OCI-LY3 (cell line): ENCODE data around the gene NMRK1.

Source experiments
- H2AFZ ChIP-seq: fragments of 200-600, 300-600 bp; shearing (Covaris generic); 2 replicates; pipeline ENCODE4 v1.6.0; 2014; ENCODE audit warnings: antibody characterized with exemption, low read depth, low read length
- H3K27ac ChIP-seq: fragments of 200-600, 300-600 bp; sonication (generic); 2 replicates; pipeline ENCODE4 v1.5.1; 2014; ENCODE audit warnings: mild to moderate bottlenecking, low read length, moderate library complexity, mixed read lengths
- H3K27me3 ChIP-seq: fragments of 200-600, 300-600 bp; sonication (generic); 2 replicates; pipeline ENCODE4 v1.6.1; 2014; ENCODE audit warnings: low read depth, low read length, mixed read lengths
- H3K36me3 ChIP-seq: fragments of 200-600, 300-600 bp; sonication (generic); replicated peaks from 2 replicates; pipeline ENCODE3; 2014; ENCODE audit warnings: low read depth, low read length, mixed read lengths
- H3K4me1 ChIP-seq: fragments of 300-600, 200-600 bp; sonication (generic); 2 replicates; pipeline ENCODE4 v1.6.1; 2014; ENCODE audit warnings: low read length, mixed read lengths
- H3K4me2 ChIP-seq: fragments of 200-600, 300-600 bp; sonication (generic); 2 replicates; pipeline ENCODE4 v1.6.1; 2014; ENCODE audit warnings: low read length, mixed read lengths
- H3K4me3 ChIP-seq: fragments of 300-600, 200-600 bp; sonication (generic); 2 replicates; pipeline ENCODE4 v1.5.1; 2014; ENCODE audit warnings: antibody characterized with exemption, mild to moderate bottlenecking, low read length, moderate library complexity
- H3K79me2 ChIP-seq: fragments of 300-600, 200-600 bp; shearing (Covaris generic); 2 replicates; pipeline ENCODE4 v1.6.1; 2014; ENCODE audit warnings: mild to moderate bottlenecking, low read length, mixed read lengths
- H3K9ac ChIP-seq: fragments of 300-600, 200-600 bp; shearing (Covaris generic); 2 replicates; pipeline ENCODE4 v1.6.0; 2014; ENCODE audit warnings: mild to moderate bottlenecking, low read length, moderate library complexity
- H3K9me3 ChIP-seq: fragments of 200-600, 300-600 bp; shearing (Covaris generic); 2 replicates; pipeline ENCODE4 v1.6.1; 2014; ENCODE audit warnings: low read length, mixed read lengths; ENCODE audit not compliant: insufficient read depth
- H4K20me1 ChIP-seq: fragments of 200-600, 300-600 bp; sonication (generic); 2 replicates; pipeline ENCODE4 v1.6.1; 2016; ENCODE audit warnings: low read length, mixed read lengths; ENCODE audit not compliant: insufficient read depth
- EZH2phosphoT487 ChIP-seq: fragments of 200-600 bp; shearing (Covaris generic); IDR thresholded peaks from 2 replicates; pipeline ENCODE4 v1.6.1; 2018; ENCODE audit warnings: antibody characterized with exemption, mixed run types, low read depth
- TF ChIP-seq, protein P1 (sequence below): fragments of 200-600, 300-600 bp; sonication (generic); IDR thresholded peaks from 2 replicates; pipeline ENCODE4 v1.5.1; 2014; ENCODE audit warnings: antibody characterized with exemption, low read length, low read depth

The NMRK1 gene

DNA sequence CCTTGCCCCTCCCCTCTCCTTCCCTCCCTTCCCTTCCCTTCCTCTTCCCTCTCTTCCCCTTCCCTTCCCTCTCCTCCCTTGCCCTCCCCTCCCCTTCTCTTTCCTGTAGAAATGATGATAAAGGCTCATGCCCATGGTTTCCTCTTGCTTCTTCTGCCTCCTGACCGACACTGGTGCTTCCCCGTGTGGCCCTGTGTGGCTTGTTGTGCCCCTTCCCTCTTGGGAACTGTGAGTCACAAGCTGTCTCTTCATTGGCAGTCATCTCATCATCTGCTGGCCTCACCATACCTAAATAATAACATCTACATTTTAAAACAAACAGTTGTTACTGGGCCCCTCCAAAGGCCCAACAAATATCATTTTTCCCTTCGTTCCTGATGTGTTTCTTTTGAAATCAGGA, 48.2 kb downstream of the NMRK1 start:
- Histone ChIP-seq H3K4me1 (no peaks in the 10 kb centered on the region), H4K20me1 (no peaks in the 10 kb centered on the region), H3K4me2 (no peak overlapping the region), H3K36me3 (no peaks in the 10 kb centered on the region), H3K27ac (no peak overlapping the region), H3K4me3 (no peak overlapping the region), H3K9me3 (no peaks in the 10 kb centered on the region), H2AFZ (no peak overlapping the region), H3K79me2 (no peaks in the 10 kb centered on the region), H3K27me3 (peaks cover 6% of the 10 kb centered on the region; the same call in 1 of the 2 replicates), H3K9ac (no peak overlapping the region)
- TF ChIP-seq, protein P1, sequence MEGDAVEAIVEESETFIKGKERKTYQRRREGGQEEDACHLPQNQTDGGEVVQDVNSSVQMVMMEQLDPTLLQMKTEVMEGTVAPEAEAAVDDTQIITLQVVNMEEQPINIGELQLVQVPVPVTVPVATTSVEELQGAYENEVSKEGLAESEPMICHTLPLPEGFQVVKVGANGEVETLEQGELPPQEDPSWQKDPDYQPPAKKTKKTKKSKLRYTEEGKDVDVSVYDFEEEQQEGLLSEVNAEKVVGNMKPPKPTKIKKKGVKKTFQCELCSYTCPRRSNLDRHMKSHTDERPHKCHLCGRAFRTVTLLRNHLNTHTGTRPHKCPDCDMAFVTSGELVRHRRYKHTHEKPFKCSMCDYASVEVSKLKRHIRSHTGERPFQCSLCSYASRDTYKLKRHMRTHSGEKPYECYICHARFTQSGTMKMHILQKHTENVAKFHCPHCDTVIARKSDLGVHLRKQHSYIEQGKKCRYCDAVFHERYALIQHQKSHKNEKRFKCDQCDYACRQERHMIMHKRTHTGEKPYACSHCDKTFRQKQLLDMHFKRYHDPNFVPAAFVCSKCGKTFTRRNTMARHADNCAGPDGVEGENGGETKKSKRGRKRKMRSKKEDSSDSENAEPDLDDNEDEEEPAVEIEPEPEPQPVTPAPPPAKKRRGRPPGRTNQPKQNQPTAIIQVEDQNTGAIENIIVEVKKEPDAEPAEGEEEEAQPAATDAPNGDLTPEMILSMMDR = no peak
- TF ChIP-seq EZH2phosphoT487 = no peak

GRCh38 chr9:75039009-75039408, 48.9 kb downstream of the NMRK1 start:
- H3K9ac ChIP-seq = no peak overlapping the region
- H3K4me1 ChIP-seq = peaks cover 1% of the 10 kb centered on the region; the same call in 1 of the 2 replicates
- H4K20me1 ChIP-seq = no peaks in the 10 kb centered on the region
- H3K4me2 ChIP-seq = no peak overlapping the region
- H3K27me3 ChIP-seq = peaks cover under 1% of the 10 kb centered on the region; the same call in 1 of the 2 replicates
- no peaks in the 10 kb centered on the region for H3K9me3 ChIP-seq
- H2AFZ ChIP-seq = no peak overlapping the region
- H3K27ac ChIP-seq = no peak overlapping the region
- no peaks in the 10 kb centered on the region for H3K36me3 ChIP-seq
- H3K4me3 ChIP-seq = no peak overlapping the region
- TF ChIP-seq EZH2phosphoT487 = no peak
- TF ChIP-seq, protein P1 = no peak
- H3K79me2 ChIP-seq = no peaks in the 10 kb centered on the region

GRCh38 chr9:75036793-75037192, 51.2 kb downstream of the NMRK1 start:
- H3K9ac ChIP-seq = no peak overlapping the region
- H2AFZ ChIP-seq = no peak overlapping the region
- TF ChIP-seq EZH2phosphoT487 = no peak
- TF ChIP-seq, protein P1 = no peak
- no peaks in the 10 kb centered on the region for H3K79me2 ChIP-seq
- no peaks in the 10 kb centered on the region for H4K20me1 ChIP-seq
- peaks cover 5% of the 10 kb centered on the region; the same call in 1 of the 2 replicates for H3K4me1 ChIP-seq
- peaks cover 4% of the 10 kb centered on the region; the same call in 1 of the 2 replicates for H3K27me3 ChIP-seq
- no peak overlapping the region for H3K4me2 ChIP-seq
- no peak overlapping the region for H3K4me3 ChIP-seq
- H3K36me3 ChIP-seq = no peaks in the 10 kb centered on the region
- H3K27ac ChIP-seq = no peak overlapping the region
- no peaks in the 10 kb centered on the region for H3K9me3 ChIP-seq

DNA sequence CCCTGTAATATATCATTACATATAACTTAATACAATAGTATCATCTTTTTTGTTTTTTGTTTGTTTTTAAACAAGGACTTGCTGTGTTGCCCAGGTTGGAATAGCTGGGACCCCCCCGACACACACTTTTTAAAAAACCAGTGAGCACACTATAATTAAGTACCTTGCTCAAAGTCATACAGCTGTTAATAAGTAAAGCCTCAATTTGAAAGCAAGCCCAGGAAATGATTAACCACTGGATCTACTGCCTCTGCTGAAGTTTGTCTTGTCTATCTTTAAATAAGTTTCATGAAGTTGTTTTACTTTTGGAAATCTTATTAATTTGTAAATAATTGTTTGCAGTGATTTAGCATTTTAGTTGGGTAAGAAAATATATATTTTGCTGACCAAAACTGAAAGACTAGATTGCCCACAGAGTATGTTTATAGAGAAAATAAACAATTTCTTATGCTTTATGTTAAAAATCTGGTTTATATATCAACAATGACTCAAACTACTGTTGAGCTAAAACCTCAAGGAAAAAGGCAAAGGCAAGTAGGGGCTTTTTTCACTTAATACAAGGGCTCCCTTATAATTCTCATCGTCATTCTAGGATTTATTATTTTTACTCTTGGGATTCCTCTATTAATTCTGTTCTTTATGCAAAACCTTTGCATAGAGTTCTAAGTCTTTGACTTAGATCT, 54.0 kb downstream of the NMRK1 start:
- H3K4me3 ChIP-seq = no peak overlapping the region
- no peaks in the 10 kb centered on the region for H4K20me1 ChIP-seq
- no peak overlapping the region for H3K4me2 ChIP-seq
- peaks cover 4% of the 10 kb centered on the region; the same call in 1 of the 2 replicates for H3K27me3 ChIP-seq
- no peak overlapping the region for H2AFZ ChIP-seq
- no peaks in the 10 kb centered on the region for H3K9me3 ChIP-seq
- H3K79me2 ChIP-seq = no peaks in the 10 kb centered on the region
- H3K36me3 ChIP-seq = no peaks in the 10 kb centered on the region
- no peak overlapping the region for H3K9ac ChIP-seq
- peaks cover 5% of the 10 kb centered on the region; the same call in 1 of the 2 replicates for H3K4me1 ChIP-seq
- H3K27ac ChIP-seq = no peak overlapping the region
- TF ChIP-seq, protein P1 = no peak
- no peak for TF ChIP-seq EZH2phosphoT487
